Measurements from ENCODE around the gene UGT3A1.
"Not testable (repeated sequence)": the region's sequence is repeated elsewhere in the genome, so short reads cannot be mapped to it uniquely, and the experiment has no call there.

Gene UGT3A1

DNA sequence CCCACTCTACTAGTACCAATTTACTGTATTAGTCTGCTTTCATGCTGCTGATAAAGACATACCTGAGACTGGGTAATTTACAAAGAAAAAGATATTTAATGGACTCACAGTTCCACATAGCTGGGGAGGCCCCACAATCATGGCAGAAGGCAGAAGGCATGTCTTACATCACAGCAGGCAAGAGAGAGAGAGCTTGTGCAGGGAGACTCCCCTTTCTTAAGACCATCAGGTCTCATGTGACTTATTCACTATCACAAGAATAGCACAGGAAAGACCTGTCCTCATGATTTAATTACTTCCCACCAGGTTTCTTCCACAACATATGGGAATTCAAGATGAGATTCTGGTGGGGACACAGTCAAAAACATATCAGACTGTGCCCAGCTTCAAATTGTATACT lies 11.5 kb downstream of the UGT3A1 start:
- DNase-seq: no peak

DNA sequence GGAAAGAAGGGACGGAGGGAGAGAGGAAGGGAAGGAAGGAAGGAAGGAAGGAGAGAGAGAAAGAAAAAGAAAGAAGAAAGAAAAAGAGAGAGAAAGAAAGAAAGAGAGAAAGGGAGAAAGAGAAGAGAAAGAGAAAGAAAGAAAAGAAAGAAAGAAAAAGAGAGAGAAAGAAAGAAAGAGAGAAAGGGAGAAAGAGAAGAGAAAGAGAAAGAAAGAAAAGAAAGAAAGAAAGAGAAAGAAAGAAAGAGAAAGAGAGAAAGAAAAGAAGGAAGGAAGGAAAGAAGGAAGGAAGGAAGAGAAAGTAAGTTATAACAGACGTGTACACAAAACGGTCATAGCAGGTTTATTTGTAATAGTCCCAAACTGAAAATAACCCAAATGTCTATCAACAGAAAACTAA lies 14.3 kb downstream of the UGT3A1 start:
- DNase-seq: not testable (repeated sequence)

DNA sequence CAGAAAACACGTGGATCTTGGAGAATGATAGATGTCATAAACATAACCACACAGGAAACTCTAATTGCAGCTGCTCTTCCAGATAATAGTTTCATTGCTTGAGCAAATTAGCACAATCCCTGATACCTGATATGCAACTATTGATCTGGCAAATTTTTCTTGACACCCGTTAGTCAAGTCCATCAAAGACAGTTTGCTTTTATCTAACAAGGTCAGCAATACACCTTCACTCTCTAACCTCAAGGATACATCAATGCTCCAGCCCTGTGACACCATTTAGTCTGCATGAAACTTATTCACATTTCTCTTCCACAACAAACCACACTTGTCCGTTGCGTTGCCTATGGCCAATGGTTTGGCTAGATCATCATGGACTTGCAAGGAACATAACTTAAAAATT lies 16.6 kb downstream of the UGT3A1 start:
- no peak for DNase-seq

DNA sequence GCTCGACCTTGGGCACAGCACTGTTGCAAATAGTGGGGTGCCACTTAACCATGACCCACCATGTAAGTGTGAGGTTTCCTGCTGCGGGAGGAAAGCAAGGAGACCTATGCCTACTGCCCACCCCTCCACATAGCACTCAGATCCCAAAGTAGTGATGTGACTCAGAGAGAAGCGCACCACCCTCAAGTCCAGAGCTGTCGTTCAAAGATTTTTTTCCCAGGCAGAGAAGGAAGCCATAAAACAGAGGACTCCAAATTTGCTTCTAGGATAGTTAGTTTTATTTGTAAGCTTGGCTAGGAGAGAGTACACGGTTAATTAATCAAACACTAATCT lies 19.3 kb downstream of the UGT3A1 start:
- no peak for DNase-seq

DNA sequence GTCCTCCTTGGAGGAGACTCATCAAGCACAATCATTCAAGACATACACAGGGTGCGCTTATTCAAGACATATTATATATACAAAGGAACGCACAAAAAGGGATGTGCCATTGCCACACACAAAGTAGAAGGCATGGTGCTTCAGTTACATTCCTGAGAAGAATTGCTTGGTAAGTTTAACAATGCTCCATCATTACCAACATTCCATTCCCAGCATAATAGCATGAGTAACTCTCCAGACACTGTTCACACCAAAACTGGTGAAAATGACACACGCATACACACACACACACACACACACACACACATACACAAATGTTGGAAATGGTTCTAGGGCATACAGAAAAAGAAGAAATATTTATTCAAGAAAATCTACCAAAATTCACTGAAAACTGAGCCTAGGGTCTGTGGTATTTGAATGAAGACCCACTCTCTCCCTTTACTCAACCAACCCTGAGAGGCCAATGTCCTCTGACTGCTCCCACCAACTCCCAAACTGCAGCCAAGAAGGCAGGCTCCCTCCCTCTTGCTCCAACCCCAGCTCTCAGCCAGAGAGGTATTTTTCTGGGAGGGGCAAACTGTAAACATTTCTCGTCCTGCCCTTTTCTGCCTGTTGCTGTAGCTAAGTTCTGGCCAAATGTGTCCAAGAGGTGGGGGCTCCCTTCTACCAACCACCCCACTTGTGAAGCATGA lies 19.9 kb downstream of the UGT3A1 start:
- no peak for DNase-seq

DNA sequence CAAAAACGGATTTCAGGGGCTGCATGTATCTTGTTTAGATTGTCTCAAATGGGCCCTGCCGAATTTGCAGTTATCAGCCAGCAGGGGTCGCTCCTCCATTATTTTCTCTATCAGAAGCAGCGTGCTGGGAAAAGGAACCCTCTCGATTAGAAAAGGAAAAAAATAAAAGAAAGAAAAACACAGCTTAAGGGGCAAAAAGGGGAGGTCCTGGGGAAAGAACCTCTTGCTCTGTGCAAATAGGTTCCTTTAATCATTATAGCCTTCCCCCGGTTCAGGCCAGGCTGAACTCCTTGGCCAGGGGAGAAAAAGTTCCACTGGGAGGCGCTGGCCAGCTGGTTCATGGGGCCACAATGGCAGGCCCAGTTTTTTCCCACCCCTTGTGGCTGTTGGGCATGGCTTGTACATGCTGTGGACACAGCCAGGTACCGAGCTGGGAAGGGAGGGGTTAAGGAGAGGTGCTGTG lies 27.8 kb downstream of the UGT3A1 start:
- DNase-seq: peak; percentile 24

DNA sequence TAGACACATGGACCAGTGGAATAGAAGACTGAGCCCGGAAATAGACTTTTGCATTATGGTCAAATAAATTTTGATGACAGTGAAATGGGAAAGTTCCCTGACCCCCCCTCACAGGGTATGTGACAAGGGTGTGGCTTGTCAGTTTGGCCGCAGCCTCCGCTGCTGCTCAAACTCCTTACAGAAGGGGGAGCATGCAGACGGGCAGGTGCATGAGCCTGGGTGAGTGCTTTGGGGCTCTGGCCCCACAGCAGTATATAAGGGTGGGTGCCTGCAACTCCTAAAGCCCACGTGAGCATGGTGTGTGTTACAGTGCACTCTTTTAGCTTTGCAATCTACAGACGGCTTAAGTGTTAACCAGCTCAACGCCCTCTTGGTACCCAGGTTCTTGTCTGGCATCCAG lies 30.9 kb downstream of the UGT3A1 start:
- no peak for DNase-seq

DNA sequence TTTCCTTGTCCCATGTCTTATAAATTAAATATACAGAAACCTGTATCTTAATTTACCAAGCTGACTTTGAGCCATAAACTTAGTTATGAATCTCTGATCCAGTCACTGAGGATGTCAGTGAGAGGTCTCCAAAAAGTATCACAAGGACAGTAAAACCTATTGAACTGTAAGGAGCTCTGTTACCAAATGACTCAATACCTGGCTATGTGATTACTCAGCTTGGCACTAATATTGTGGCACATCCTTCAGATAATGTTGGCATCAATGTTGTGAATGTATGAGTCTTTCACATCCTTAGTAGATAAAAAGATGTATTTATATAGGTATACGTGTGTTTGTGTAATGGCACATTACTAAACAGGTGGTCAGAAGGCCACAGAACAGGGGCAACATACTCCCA lies 34.8 kb downstream of the UGT3A1 start:
- DNase-seq: no peak

DNA sequence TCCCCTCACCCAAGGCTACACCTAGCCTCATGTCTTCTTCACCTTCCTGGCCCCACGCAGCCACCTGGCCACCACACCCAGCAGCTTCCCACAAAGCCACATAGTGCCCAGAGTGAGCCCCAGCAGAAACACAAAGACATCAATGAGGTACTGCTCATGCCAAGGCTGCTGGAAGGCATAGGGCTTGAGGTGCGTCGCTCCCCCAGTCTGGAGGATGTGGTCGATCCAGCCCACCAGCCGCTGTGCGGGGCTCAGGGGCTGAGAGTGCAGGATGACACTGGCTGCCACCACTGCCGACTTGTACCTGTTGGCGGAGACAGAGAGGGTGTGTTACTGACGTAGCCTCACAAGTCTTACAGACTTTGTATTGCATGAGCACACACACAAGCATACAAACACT lies 37.0 kb downstream of the UGT3A1 start:
- DNase-seq: no peak

DNA sequence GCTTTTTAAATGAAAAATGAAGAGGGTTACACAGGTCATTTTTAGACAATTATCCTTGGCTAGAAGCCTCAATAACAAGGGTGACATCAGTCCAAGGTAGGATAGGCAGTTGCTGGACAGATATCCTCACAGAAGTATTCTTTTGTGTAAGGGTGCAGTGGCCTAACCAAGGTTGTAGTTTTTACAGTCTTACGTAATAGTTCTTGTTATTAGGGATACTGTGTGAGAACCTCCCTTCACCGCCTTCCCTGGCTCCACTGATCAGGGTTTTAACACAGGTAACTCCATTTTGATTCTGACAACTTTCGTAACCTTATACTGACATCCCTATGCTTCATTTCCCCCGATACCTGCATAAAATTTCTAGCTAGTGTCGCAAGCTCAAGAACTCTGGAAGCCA lies 44.1 kb downstream of the UGT3A1 start:
- no peak for DNase-seq

DNA sequence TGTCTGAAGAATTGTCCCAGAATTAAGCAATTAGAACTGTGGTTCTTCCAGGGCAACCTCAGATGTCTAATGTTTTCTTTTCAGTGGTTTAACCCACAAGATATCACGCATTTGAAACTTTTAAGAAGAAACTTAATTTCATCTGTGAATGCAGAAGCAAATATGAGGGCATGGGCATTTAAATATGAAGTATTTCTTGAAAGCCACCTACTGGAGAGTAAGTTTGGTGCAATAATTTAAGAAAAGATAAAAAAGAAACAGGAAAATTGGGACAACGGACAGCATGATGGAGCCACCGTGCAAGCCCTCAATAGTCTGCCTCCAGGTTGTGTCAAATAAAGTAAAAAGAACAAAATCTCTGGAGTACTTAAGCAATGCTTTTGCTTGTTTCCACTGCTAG lies 51.6 kb downstream of the UGT3A1 start:
- DNase-seq: no peak

DNA sequence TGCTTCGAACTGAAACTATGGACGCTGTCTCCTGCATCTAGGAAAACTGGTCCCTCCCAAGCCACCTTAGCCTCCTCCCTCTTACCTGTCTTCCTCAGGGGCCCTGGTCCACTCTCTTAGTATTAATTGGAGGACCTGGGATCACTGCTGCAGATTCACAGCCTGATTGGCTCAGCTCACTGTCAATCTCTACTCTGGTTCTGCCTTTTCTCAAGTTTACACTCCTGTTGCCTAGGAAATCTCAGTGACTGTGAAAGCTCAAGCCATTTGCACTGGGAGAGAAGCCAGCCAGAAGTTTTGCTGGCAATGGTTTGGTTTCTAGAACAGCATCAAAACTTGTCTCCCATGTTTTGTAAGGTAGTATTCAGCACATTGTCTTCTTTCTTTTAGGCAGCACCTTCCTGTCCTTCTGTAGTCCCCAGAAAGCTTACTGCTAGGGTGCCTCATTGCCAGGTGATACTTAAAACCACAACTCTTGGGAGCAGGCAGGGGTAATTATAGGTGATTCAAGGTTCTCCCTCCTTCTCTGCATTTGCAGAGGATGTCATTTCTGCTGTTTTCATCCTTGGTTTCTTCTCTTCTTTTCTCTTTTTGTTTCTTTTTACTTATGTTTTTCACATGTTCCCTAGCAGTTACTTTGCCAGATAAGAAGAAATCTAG lies 52.5 kb downstream of the UGT3A1 start, which contains the start of gene CAPSL:
CAPSL (minus strand) TSS at position 55 of the 660 bp plus-strand sequence. CDS start 17,502 bp downstream, outside the sequence.
- no peak for DNase-seq

DNA sequence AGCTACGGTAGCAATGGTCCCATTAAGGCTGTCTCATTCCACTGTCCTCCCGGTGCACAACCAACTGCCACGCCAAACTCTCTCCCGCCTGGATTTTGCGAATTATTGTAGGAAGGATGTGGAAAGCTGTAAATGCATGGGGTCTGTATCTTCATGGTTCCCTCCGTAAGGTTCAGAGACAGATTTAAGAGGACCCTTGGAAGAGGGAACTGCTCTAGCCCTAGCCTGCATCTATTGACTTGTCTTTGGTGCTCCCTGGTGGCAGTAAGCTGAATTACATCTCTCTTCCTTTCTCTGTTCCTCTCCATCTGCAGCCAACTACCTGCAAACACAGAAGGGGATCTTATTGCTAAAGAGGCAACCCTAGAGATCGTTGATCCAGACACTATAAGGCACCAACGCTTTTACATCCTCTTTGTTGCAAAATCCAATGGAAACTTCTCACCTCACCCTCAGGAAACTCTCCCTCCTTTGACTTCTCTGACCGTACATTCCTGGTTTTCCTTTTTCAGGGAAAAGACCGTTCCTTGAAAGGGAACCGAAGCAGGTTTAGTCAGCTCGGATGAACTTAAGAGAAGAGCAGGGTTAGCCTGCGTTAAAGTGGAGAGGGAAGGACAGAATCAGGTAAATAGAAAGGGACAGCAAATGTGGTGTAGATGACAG lies 64.7 kb downstream of the UGT3A1 start:
- DNase-seq: peak; percentile 84

DNA sequence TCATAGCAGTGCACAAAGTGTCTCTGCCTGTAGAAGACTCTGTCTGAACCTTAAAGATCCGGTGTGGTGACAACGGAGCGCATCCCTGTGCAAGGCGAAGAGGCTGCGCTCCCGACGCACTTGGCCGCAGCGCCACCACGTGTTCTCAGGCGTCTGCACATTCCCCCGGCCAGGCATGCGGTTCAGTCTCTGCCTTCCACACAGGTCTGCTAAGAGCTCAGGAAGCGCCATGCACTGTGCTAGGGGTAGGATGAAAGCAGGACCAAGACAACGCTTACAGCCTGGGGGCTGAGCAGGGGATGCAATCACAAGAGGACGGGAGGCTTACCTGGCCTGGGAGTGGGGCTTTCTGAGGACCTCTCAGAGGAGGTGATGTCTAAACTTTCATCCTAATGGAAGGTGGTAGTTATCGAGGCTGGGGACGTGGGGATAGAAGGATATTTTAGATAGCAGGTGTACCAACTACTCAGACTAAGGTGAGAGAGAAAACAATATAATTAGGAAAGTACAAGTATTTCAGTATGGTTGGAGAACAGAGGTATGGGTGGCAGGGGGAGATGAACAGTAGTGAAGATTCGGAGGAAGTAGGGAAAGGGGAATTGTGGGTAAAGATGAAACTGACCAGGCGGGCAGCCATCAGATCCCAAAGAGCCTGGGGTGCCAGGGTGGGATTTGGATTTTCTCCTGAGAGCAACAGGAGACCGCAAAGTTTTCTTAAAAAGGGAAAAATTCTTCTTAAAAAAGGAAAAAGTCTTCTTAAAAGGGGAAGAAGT lies 66.1 kb downstream of the UGT3A1 start:
- peak; percentile 94 for DNase-seq

DNA sequence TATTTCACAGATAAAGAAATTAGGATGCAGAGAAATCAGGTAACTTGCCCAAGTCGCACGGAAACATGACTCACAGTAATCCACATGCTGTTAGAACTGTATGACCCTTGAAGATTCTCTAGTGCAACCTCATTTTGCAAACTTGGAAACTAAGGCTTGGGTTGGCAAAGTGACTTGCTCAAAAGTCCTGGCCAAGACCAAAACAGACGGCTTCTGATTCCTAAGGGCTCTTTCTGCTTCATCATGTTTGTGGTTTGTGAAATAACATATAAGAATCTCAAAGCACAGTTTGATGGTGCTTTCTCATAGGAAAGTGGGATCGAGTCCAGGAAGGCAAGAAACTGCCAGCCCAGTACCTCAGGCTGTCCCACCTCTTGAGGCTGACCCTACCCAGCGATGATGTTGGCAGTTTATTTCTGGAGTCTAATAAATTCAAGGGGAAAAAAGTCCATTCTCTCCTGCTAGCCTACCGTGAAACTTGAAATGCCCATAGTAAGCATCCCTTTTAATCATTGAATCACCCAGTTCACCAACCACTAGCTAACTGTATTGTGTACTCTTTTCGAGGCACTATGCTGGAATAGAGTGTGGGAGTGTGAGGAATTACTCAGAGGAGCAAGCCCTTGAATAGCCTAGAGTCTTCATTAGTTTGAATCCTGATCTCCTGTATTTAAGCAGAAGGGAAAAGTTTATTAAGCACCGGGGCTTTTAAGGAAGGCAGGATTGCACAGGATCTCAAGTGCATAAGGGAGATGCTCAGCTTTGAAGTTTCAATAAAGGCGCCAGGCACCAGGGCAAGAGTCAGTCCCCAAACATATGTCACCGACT lies 66.9 kb downstream of the UGT3A1 start:
- peak; percentile 65 for DNase-seq

DNA sequence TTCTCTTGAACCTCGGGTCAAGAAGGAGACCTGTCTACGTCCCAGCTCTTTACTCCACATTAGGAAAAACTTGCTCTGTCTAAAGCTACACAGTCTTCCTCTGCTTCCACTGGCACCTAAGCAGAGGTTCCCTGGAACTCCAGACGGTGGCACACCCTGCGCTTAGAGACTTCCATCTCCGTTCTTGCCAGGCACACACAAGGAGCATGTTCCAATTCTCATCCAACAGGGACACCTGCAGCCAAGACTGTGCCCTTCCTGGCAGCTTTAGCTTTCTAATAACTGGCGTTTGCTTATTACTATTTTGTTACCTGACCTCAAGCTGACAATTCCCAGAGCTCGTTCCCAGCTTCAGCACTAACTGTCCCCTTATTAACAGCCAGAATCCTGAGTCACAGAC lies 68.7 kb downstream of the UGT3A1 start:
- no peak for DNase-seq

DNA sequence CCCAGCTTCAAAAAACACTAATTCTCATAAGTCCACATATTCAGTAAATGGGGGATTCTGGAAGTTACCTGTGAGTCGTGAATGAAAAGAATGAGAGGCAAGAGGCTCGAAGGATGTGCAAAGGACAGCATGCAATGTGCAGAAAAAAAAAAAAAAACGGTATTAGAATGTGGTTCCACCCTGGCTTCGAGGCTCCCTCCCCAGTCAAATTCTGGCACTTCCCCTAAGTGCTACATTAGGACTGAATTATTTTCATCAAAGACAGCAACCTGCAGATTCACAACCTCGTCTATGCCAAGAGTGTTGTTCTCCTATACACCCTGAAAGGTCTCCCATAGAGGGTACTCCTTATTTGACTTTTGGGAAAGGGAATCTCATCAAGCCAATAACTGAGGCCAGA lies 69.3 kb downstream of the UGT3A1 start:
- no peak for DNase-seq

DNA sequence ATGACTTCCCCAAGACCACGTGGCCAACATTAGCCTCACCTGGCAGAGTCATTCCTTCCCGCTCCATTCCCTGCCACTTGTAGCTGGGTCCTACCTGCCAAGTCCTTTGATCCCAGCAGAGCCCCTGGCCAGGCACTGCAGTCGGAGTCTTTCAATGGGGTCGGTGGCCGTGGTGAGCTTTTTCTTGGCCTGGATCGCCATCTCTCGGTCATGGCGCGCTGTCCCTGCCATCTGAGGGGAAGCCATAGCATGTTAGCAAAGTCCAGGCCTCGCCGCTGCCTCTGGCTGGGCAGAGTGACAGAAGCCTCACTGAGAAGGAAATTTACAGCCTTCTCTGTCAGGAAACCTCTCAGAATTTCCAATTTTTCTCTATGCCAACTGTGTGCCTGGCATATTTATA lies 70.3 kb downstream of the UGT3A1 start:
- no peak for DNase-seq

DNA sequence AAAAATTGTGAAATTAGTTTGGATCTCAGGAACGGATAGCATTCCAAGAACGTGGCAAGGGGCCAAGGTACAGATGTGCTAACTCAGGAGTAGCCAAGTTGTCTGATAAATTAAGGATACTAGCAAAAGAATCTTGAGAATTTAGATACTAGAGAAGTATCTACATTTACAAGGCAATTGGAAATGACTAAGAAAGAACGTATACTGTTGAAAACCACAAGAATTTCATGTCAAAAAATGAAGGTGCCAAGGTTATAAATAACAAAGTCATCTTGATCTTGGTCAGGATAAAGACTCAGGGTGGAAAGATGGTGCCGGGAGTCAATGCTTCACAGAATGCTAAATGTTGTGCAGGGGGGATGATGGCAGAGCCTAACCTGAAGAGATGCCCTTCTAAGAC lies 72.0 kb downstream of the UGT3A1 start:
- peak; percentile 81 for DNase-seq

DNA sequence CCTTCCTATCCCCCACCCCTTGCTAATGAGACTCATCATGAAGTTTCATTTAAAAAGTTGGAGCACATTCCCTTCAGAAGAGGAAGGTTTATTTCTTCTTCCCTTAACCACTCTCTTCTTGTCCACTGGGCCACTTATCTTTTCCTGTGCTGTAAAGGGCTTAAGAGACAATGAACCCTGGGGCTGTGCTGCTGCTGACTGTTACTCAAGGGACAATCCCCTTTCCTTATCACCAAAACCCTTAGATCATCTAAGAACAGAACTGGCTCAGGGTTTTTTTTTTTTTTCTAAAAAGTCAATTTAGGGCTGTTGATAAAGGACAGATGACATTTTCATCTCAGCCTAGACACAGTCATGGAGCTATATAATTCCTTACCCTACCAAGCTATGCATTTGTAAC lies 82.4 kb downstream of the UGT3A1 start:
- no peak for DNase-seq

DNA sequence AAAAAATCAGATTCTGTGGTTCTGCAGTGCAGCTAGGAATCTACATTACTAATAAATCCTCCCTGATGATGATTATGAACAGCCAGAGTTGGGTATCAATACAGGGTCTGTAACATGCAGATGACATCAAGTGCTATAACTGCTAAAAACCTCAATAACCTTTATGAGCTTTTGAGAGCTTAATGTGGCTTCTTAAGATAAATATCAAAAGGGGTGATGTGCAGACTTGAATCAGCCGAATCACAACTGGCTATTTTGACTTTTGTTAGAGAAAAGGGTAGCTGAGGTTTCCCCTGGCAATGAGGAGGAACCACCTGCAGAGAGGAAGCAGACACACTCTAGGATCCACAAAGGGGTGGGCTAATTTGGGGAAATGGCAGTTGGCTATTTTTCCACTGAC lies 83.0 kb downstream of the UGT3A1 start:
- peak; percentile 47 for DNase-seq

DNA sequence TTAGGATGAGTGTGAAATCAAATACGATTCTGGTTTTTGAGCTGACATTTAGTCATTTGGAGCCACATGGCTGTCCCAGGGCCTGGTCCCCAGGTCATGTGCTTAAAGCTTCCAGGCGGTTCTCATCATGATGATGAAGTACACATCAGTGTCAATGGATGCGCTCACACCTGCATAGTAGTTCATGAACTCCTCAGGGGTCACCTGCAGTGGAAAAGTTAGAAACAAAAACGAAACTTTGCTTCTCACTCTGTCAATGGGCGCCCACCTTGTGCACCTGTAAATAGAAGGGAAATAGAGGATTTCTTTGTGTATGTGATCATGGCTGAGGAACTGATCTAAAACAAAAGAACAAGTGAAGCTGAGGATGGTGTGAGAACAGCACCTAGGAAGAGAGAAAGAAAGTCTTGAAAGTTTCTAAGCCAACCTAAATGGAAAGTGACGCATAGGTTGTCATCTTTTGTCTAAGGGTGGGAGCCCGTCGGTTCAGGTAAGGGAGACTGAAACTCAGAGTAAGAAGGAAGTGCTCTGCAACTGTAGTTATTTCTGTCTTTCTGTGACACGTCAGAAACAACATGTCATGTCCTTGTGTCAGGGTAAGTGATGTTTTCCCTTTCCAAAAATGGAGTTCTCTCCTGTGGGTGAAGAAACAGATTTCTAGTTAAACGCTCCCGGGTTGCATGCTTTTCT lies 86.6 kb downstream of the UGT3A1 start:
- peak; percentile 86 for DNase-seq

All from activated CD4-positive, alpha-beta T cell treated with anti-CD3 and anti-CD28 coated beads, Interleukin-2, amount 50 U/mL, for 16 hours (primary cell).